HUES64 (cell line): Measurements from ENCODE around the gene RBM34. TPM values are rescaled to one million over a fixed set of nuclear protein-coding genes. Genes with fewer than 3 reads are reported as not detected.
A peak's percentile ranks its signal among the peaks of the same experiment; 100 is the strongest.
"Not testable (repeated sequence)": the region's sequence is repeated elsewhere in the genome, so short reads cannot be mapped to it uniquely, and the experiment has no call there.

ENCODE experiments used
- H3K27ac ChIP-seq: 2 replicates; pipeline ENCODE4 v1.7.0; 2013; ENCODE audit warnings: low read depth, low read length, inconsistent platforms
- H3K27me3 ChIP-seq: 2 replicates; pipeline ENCODE4 v1.6.1; 2013; ENCODE audit warnings: mild to moderate bottlenecking, low read length; ENCODE audit not compliant: insufficient read depth
- H3K36me3 ChIP-seq: 2 replicates; pipeline ENCODE4 v1.6.1; 2013; ENCODE audit warnings: mild to moderate bottlenecking, low read length; ENCODE audit not compliant: insufficient read depth
- H3K4me1 ChIP-seq: 2 replicates; pipeline ENCODE4 v1.6.1; 2013; ENCODE audit warnings: mild to moderate bottlenecking, low read length, moderate library complexity; ENCODE audit not compliant: insufficient read depth
- H3K4me3 ChIP-seq: 2 replicates; pipeline ENCODE4 v1.5.1; 2013; ENCODE audit warnings: mild to moderate bottlenecking, low read length, moderate library complexity
- H3K9ac ChIP-seq: 2 replicates; pipeline ENCODE4 v1.6.1; 2013; ENCODE audit warnings: mild to moderate bottlenecking, low read depth, low read length
- H3K9me3 ChIP-seq: 2 replicates; pipeline ENCODE4 v1.6.1; 2013; ENCODE audit warnings: low read depth, low read length; ENCODE audit not compliant: insufficient read depth
- WGBS: fragments of 150-250, 120-280 bp; methylation state at CpG from one replicate; pipeline ENCODE4 v1.1.7; 2013; ENCODE audit warnings: missing lambda C conversion rate; 5-methylcytosine and 5-hydroxymethylcytosine counted together
- polyA plus RNA-seq, 2 experiments: library from polyadenylated mRNA; stranded (reverse); fragments of 50-300 nt; gene quantifications; one replicate each; pipeline ENCODE4 v1.2.3, GENCODE V29; 2013

The RBM34 gene
- 76.4 TPM for polyA plus RNA-seq (2013, experiment 1 of 2)
- 63.5 TPM for polyA plus RNA-seq (2013, experiment 2 of 2)

- Histone ChIP-seq H3K4me1 (no peaks in the 10 kb centered on the region), H3K36me3 (peaks cover 37% of the 10 kb centered on the region), H3K27ac (peak within 1 kb of the TSS; percentile 81), H3K27me3 (no peaks in the 10 kb centered on the region), H3K4me3 (peak within 1 kb of the TSS; percentile 96), H3K9ac (peak within 1 kb of the TSS; percentile 91), H3K9me3 (no peaks in the 10 kb centered on the region)
- under 1% methylated on average over 52 of the region's 52 CpGs for WGBS
These were observed at the start of gene RBM34 for GRCh38 chr1:235160957-235161684. TSS of gene RBM34 (minus strand) at chr1:235161250. CDS start at chr1:235161226, 24 bp downstream.

GRCh38 chr1:235207209-235207565 lies 46.1 kb upstream of the RBM34 start:
- no peaks in the 10 kb centered on the region for H3K27me3 ChIP-seq
- peaks cover 5% of the 10 kb centered on the region; the same call in 1 of the 2 replicates for H3K4me1 ChIP-seq
- H3K9me3 ChIP-seq: no peaks in the 10 kb centered on the region
- WGBS: 95% methylated on average over 2 of the region's 2 CpGs
- H3K27ac ChIP-seq: no peak overlapping the region
- no peak overlapping the region for H3K9ac ChIP-seq
- H3K4me3 ChIP-seq: no peak overlapping the region
- H3K36me3 ChIP-seq: peaks cover 67% of the 10 kb centered on the region

- Histone ChIP-seq H3K4me3 (no peak overlapping the region), H3K9me3 (no peaks in the 10 kb centered on the region), H3K36me3 (peaks cover 66% of the 10 kb centered on the region), H3K9ac (no peak overlapping the region), H3K27me3 (no peaks in the 10 kb centered on the region), H3K4me1 (peaks cover 5% of the 10 kb centered on the region; the same call in 1 of the 2 replicates), H3K27ac (no peak overlapping the region)
- 92% methylated on average over 4 of the region's 4 CpGs for WGBS
These were observed 45.6 kb upstream of the RBM34 start for GRCh38 chr1:235206533-235207208.

- 89% methylated on average over 3 of the region's 3 CpGs for WGBS
- H3K27me3 ChIP-seq: no peaks in the 10 kb centered on the region
- no peak overlapping the region for H3K4me3 ChIP-seq
- peaks cover 62% of the 10 kb centered on the region for H3K36me3 ChIP-seq
- H3K4me1 ChIP-seq: peaks cover 5% of the 10 kb centered on the region; the same call in 1 of the 2 replicates
- no peak overlapping the region for H3K27ac ChIP-seq
- no peaks in the 10 kb centered on the region for H3K9me3 ChIP-seq
- H3K9ac ChIP-seq: no peak overlapping the region
These were observed 44.6 kb upstream of the RBM34 start for GRCh38 chr1:235205687-235206086.

- Histone ChIP-seq H3K27ac (no peak overlapping the region), H3K9me3 (no peaks in the 10 kb centered on the region), H3K9ac (no peak overlapping the region), H3K36me3 (peaks cover 41% of the 10 kb centered on the region), H3K4me3 (no peak overlapping the region), H3K4me1 (peaks cover 11% of the 10 kb centered on the region), H3K27me3 (no peaks in the 10 kb centered on the region)
- no CpG with 5 or more reads among the region's 1 CpG for WGBS
These were observed 42.4 kb upstream of the RBM34 start for GRCh38 chr1:235203428-235203827.

- WGBS: 98% methylated on average over 5 of the region's 5 CpGs
- not testable (repeated sequence) for H3K27ac ChIP-seq, H3K9ac ChIP-seq, H3K4me1 ChIP-seq, H3K9me3 ChIP-seq, H3K4me3 ChIP-seq, H3K27me3 ChIP-seq
- peaks cover 34% of the 10 kb centered on the region for H3K36me3 ChIP-seq
These were observed 41.4 kb upstream of the RBM34 start for GRCh38 chr1:235202447-235202846.

GRCh38 chr1:235199441-235199840 lies 38.4 kb upstream of the RBM34 start:
- Histone ChIP-seq H3K9ac (peak overlapping the region; percentile 6; the same call in 1 of the 2 replicates), H3K27ac (peak overlapping the region; percentile 91), H3K4me3 (no peak overlapping the region), H3K36me3 (peaks cover 37% of the 10 kb centered on the region), H3K4me1 (peaks cover 9% of the 10 kb centered on the region; the same call in 1 of the 2 replicates), H3K27me3 (no peaks in the 10 kb centered on the region), H3K9me3 (no peaks in the 10 kb centered on the region)
- 5% methylated on average over 4 of the region's 6 CpGs for WGBS

- no peak overlapping the region for H3K9ac ChIP-seq
- H3K27me3 ChIP-seq: no peaks in the 10 kb centered on the region
- no peaks in the 10 kb centered on the region for H3K9me3 ChIP-seq
- H3K27ac ChIP-seq: no peak overlapping the region
- H3K4me3 ChIP-seq: no peak overlapping the region
- H3K4me1 ChIP-seq: no peaks in the 10 kb centered on the region
- peaks cover 64% of the 10 kb centered on the region for H3K36me3 ChIP-seq
These were observed 29.4 kb upstream of the RBM34 start for GRCh38 chr1:235190431-235190830.

- Histone ChIP-seq H3K27ac (no peak overlapping the region), H3K36me3 (peaks cover 55% of the 10 kb centered on the region), H3K27me3 (no peaks in the 10 kb centered on the region), H3K4me3 (no peak overlapping the region), H3K4me1 (no peaks in the 10 kb centered on the region), H3K9ac (no peak overlapping the region), H3K9me3 (no peaks in the 10 kb centered on the region)
- WGBS: 96% methylated on average over 4 of the region's 4 CpGs
These were observed 26.3 kb upstream of the RBM34 start for GRCh38 chr1:235187316-235187715.

GRCh38 chr1:235181561-235182245 lies 20.7 kb upstream of the RBM34 start:
- Histone ChIP-seq H3K9me3 (no peaks in the 10 kb centered on the region), H3K27ac (no peak overlapping the region), H3K27me3 (no peaks in the 10 kb centered on the region), H3K4me3 (no peak overlapping the region), H3K36me3 (peaks cover 68% of the 10 kb centered on the region), H3K9ac (no peak overlapping the region), H3K4me1 (no peaks in the 10 kb centered on the region)
- 87% methylated on average over 8 of the region's 8 CpGs for whole genome bisulfite sequencing

- Histone ChIP-seq H3K36me3 (peaks cover 75% of the 10 kb centered on the region), H3K9ac (no peak overlapping the region), H3K4me3 (no peak overlapping the region), H3K4me1 (no peaks in the 10 kb centered on the region), H3K9me3 (no peaks in the 10 kb centered on the region), H3K27ac (no peak overlapping the region), H3K27me3 (no peaks in the 10 kb centered on the region)
- 100% methylated on average over 4 of the region's 5 CpGs for WGBS
These were observed 19.9 kb upstream of the RBM34 start for GRCh38 chr1:235180916-235181460.
